Measurements from ENCODE around the gene FYN.

The FYN gene

GRCh38 chr6:111809766-111810165, 63.5 kb downstream of the FYN start:
- DNase-seq (ENCODE audit: low read depth in 2 of 2, low spot score in 1 of 2), result no peak

- no peak for DNase-seq (ENCODE audit: low read depth in 2 of 2, low spot score in 1 of 2)
These were observed 64.0 kb downstream of the FYN start for GRCh38 chr6:111809264-111809663.

- no peak for DNase-seq (ENCODE audit: low read depth in 2 of 2, low spot score in 1 of 2)
These were observed 64.8 kb downstream of the FYN start for GRCh38 chr6:111808493-111808892.

- no peak for DNase-seq (ENCODE audit: low read depth in 2 of 2, low spot score in 1 of 2)
These were observed 66.4 kb downstream of the FYN start for GRCh38 chr6:111806561-111807497.

- no peak for DNase-seq (ENCODE audit: low read depth in 2 of 2, low spot score in 1 of 2)
These were observed 67.1 kb downstream of the FYN start for GRCh38 chr6:111806165-111806547.

- DNase-seq (ENCODE audit: low read depth in 2 of 2, low spot score in 1 of 2), result peak in 1 of 2 donors; percentile 34
These were observed 67.6 kb downstream of the FYN start for GRCh38 chr6:111805511-111806164.

GRCh38 chr6:111804627-111805235, 68.5 kb downstream of the FYN start:
- DNase-seq (ENCODE audit: low read depth in 2 of 2, low spot score in 1 of 2), result peak; percentile 47 to 53

- DNase-seq (ENCODE audit: low read depth in 2 of 2, low spot score in 1 of 2), result no peak
These were observed 69.4 kb downstream of the FYN start for GRCh38 chr6:111803804-111804203.

GRCh38 chr6:111803371-111803770, 69.9 kb downstream of the FYN start:
- DNase-seq (ENCODE audit: low read depth in 2 of 2, low spot score in 1 of 2), result no peak

- no peak for DNase-seq (ENCODE audit: low read depth in 2 of 2, low spot score in 1 of 2)
These were observed 70.4 kb downstream of the FYN start for GRCh38 chr6:111802720-111803330.

GRCh38 chr6:111802015-111802414, 71.2 kb downstream of the FYN start:
- no peak for DNase-seq (ENCODE audit: low read depth in 2 of 2, low spot score in 1 of 2)

GRCh38 chr6:111800821-111801220, 72.4 kb downstream of the FYN start:
- no peak for DNase-seq (ENCODE audit: low read depth in 2 of 2, low spot score in 1 of 2)

GRCh38 chr6:111800259-111800765, 72.9 kb downstream of the FYN start:
- no peak for DNase-seq (ENCODE audit: low read depth in 2 of 2, low spot score in 1 of 2)

GRCh38 chr6:111799576-111800258, 73.5 kb downstream of the FYN start:
- no peak for DNase-seq (ENCODE audit: low read depth in 2 of 2, low spot score in 1 of 2)

GRCh38 chr6:111798281-111798725, 74.9 kb downstream of the FYN start:
- DNase-seq (ENCODE audit: low read depth in 2 of 2, low spot score in 1 of 2), result no peak

- no peak for DNase-seq (ENCODE audit: low read depth in 2 of 2, low spot score in 1 of 2)
These were observed 76.8 kb downstream of the FYN start for GRCh38 chr6:111796310-111796918.

GRCh38 chr6:111795558-111795957, 77.7 kb downstream of the FYN start:
- no peak for DNase-seq (ENCODE audit: low read depth in 2 of 2, low spot score in 1 of 2)

- DNase-seq (ENCODE audit: low read depth in 2 of 2, low spot score in 1 of 2), result no peak
These were observed 78.4 kb downstream of the FYN start for GRCh38 chr6:111794727-111795452.

GRCh38 chr6:111794300-111794699, 79.0 kb downstream of the FYN start:
- no peak for DNase-seq (ENCODE audit: low read depth in 2 of 2, low spot score in 1 of 2)

GRCh38 chr6:111793711-111794111, 79.5 kb downstream of the FYN start:
- peak in 1 of 2 donors; percentile 32 for DNase-seq (ENCODE audit: low read depth in 2 of 2, low spot score in 1 of 2)
